RPMI7951 (cell line): ENCODE data around the gene TBC1D8. TPM values are rescaled to one million over a fixed set of nuclear protein-coding genes. Genes with fewer than 3 reads are reported as not detected.
A peak's percentile ranks its signal among the peaks of the same experiment; 100 is the strongest.

Experiments used
- DNase-seq: peaks from one replicate; pipeline ENCODE4 v3.0.0-alpha.2; 2012; ENCODE audit warnings: low read depth
- total RNA-seq: library from RNA; depleted of rRNA; stranded (reverse); fragments of >200 nt; shearing (Covaris generic); gene quantifications from 2 replicates; pipeline ENCODE4 v1.2.3, GENCODE V29; 2014

TBC1D8 gene
- total RNA-seq, 1 experiment from 2014 or later, result 14.5 TPM

GRCh38 chr2:100980046-100980445 is 171.1 kb downstream of the TBC1D8 start:
- no peak for DNase-seq

GRCh38 chr2:100978582-100979191 is 172.5 kb downstream of the TBC1D8 start:
- no peak for DNase-seq

- no peak for DNase-seq
These were observed 173.7 kb downstream of the TBC1D8 start for GRCh38 chr2:100977511-100977910.

GRCh38 chr2:100976645-100977391 is 174.4 kb downstream of the TBC1D8 start:
- no peak for DNase-seq

GRCh38 chr2:100976061-100976460 is 175.1 kb downstream of the TBC1D8 start:
- no peak for DNase-seq

GRCh38 chr2:100975521-100975785 is 175.7 kb downstream of the TBC1D8 start:
- DNase-seq, result no peak

GRCh38 chr2:100974712-100975520 is 176.3 kb downstream of the TBC1D8 start:
- no peak for DNase-seq

GRCh38 chr2:100972452-100972851 is 178.7 kb downstream of the TBC1D8 start:
- no peak for DNase-seq

GRCh38 chr2:100971221-100971620 is 180.0 kb downstream of the TBC1D8 start:
- DNase-seq, result no peak

GRCh38 chr2:100969998-100970397 is 181.2 kb downstream of the TBC1D8 start:
- no peak for DNase-seq

- DNase-seq, result no peak
These were observed 182.7 kb downstream of the TBC1D8 start for GRCh38 chr2:100968146-100969145.

- DNase-seq, result no peak
These were observed 183.5 kb downstream of the TBC1D8 start for GRCh38 chr2:100967716-100968115.

GRCh38 chr2:100965596-100965995 is 185.6 kb downstream of the TBC1D8 start:
- DNase-seq, result no peak

GRCh38 chr2:100964681-100965169 is 186.5 kb downstream of the TBC1D8 start:
- no peak for DNase-seq

- no peak for DNase-seq
These were observed 187.0 kb downstream of the TBC1D8 start for GRCh38 chr2:100964222-100964621.

GRCh38 chr2:100963026-100963375 is 188.2 kb downstream of the TBC1D8 start:
- no peak for DNase-seq

GRCh38 chr2:100962366-100963025 is 188.7 kb downstream of the TBC1D8 start:
- no peak for DNase-seq

GRCh38 chr2:100960688-100961087 is 190.5 kb downstream of the TBC1D8 start:
- no peak for DNase-seq

GRCh38 chr2:100959225-100959880 is 191.8 kb downstream of the TBC1D8 start:
- DNase-seq, result no peak

- DNase-seq, result peak; percentile 34
These were observed 193.1 kb downstream of the TBC1D8 start for GRCh38 chr2:100957996-100958653.
